NCI-H2171 (cell line): ENCODE results near the gene ZNF181.

ENCODE experiments used
- DNase-seq: peaks from one replicate; lab custom pipeline; 2025; lab: John Stamatoyannopoulos, UW

Gene ZNF181

DNA sequence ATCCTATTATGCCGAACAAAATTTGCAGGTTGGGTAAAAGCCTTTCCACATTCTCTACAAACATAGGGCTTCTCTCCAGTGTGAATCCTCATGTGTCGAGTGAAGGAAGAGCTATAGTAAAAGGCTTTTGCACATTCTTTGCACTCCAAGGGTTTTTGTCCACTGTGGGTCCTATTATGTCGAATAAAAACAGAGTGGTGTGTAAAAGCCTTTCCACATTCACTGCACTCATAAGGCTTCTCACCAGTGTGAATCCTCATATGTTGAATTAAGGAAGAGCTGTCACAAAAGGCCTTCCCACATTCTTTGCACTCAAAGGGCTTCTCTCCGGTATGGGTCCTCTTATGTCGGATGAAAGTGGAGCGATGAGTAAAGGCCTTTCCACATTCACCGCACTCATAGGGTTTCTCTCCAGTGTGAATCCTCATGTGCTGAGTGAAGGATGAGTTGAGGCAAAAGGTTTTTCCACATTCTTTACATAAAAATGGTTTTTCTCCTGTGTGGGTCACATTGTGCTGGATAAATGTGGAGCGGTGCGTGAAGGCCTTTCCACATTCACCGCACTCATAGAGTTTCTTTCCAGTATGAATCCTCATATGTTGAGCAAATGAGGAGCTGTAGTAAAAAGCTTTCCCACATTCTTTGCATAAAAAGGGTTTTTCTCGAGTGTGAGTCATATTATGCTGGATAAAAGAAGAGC is 25.3 kb downstream of the ZNF181 start:
- DNase-seq = no peak

DNA sequence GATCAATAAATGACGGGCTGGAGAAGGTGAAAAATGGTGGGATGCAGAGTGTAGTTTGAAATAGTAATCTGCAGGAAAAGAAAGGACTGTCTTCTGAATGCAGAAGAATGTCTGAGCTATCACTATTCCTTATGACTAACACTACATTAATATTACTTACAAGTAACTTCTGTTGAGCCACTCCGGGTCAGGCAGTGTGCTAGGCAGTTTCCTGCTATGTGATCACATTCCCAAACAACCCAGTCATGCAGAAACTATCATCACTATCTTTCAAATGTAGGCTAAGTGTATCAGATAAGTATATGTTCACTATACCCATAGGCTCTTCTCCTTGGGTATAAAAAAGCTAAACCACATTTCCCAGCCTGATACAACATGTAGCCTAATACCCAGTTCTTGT is 32.3 kb downstream of the ZNF181 start:
- no peak for DNase-seq

DNA sequence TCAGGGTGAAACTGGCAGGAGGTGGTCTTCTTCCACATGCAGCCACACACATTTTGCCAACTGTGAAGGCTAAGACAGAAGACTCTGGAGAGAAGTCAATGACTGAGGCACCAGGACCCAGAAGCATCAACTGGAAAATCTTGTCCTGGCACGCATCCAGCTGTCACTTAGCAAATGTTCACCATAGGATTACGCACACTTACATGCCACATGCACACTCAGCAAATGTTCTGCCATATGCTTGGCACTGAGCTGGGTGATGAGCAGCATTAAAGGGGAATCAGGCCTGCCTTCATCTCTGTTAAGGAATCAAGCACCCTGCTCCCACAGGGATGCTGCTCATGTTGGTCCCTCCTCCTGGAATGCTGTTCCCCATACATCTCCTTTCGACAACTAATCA is 33.9 kb downstream of the ZNF181 start:
- DNase-seq = peak; percentile 15

DNA sequence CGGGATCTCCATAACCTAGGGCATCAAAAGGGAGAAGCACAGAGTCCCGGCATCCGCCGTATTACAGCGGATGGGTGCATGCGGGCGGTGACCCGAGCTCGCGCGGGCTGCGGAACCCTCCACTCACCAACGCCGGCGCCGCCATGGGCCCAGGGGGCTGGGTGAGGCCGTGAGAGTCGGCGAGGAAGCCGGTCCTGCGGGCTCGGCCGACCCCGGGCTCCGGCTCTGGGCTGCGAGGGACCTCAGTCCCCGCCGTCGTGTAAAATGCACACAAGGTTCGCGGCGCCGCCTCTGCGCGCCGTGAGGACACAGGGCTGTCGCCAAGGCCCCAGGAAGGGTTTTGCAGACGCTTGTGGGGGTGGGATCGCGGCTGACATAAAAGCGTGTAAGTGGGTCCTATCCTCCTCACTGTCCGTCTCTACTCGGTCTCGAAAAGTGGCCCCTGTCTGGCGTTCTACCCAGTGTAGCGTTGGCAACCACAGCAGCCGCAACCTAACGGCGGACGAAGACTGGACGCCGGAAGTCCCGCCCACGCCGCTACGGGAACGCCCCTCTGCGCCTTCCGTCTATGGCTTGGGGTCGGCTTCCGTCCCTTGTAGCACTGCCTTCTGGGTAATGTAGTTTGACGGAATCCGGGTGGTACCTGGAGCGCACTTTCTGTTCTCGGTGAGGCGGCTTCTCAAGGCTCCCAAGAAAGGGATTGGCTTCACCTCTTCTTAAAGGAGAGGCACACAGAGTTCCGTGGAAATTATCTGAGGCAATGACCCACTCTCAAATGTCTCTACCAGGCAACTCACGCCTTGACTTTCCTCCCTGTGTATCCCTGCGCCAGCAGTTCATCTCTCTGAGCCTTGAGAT is 38.9 kb downstream of the ZNF181 start, which contains the start of gene ZNF599:
TSS of gene ZNF599 (minus strand) at position 519 of the 858 bp plus-strand sequence. CDS start at position 145, 374 bp downstream.
- DNase-seq = peak; percentile 91

DNA sequence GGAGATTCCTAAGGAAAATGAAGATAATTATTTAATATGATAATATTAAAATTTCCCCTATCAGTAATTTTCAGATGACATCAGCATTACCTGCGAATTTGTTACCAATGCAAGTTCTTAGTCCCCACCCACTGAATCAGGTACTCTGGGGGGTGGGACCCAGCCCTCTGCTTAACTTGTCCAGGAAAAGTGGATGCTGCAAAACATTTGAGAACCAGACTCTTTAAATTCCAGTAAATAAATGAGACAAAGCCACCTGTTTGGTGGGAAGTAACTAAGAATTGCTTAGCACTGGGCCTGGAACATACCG is 39.5 kb downstream of the ZNF181 start:
- no peak for DNase-seq

DNA sequence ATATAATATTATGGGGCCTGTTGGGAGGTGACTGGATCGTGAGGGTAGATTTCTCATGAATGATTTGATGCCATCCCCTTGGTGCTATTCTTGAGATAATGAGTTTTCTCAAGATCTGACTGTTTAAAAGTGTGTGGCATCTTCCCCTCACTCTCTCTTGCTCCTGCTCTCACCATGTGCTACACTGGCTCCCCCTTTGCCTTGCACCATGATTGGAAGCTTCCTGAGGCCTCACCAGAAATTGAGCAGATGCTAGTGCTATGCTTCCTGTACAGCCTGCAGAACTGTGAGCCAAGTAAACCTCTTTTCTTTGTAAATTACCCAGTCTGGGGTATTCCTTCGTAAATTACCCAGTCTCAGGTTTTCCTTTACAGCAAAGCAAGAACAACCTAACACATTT is 40.8 kb downstream of the ZNF181 start:
- DNase-seq = no peak

DNA sequence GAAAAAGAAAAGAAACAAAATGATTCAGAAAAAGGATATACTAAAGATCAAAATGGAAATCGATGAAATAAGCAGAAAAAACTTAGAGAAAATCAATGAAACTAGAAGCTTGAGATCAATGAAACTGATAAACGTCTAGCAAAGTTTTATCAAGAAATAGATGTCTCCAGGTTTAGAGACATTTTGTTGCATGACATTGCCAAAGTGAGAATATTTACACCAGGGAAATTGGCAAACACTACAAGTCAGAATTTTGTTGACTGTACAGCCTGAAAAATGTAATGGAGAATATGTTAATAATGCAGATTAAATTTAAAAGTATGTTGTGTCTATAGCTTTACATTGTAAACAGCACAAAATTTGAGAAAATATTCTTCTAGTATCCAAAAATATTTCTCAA is 44.3 kb downstream of the ZNF181 start:
- no peak for DNase-seq

DNA sequence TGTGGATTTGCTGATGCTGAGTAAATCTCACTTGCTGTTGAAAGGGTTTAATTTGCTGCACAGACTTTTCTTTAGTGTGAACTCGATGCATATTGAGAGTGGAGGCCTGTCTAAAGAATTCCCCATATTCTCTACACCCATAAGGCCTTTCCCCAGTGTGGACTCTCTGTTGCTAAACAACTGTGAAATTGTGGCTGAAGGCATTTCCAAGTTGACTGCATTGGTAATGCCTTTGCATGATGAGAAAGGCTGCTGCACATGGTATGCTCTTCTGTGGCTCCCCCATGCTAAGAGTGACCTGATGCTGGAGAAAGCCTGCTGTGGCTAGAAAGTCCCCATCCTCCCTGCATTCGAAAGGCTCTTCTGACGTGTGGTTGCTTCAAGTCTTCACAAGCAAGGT is 45.6 kb downstream of the ZNF181 start:
- no peak for DNase-seq

DNA sequence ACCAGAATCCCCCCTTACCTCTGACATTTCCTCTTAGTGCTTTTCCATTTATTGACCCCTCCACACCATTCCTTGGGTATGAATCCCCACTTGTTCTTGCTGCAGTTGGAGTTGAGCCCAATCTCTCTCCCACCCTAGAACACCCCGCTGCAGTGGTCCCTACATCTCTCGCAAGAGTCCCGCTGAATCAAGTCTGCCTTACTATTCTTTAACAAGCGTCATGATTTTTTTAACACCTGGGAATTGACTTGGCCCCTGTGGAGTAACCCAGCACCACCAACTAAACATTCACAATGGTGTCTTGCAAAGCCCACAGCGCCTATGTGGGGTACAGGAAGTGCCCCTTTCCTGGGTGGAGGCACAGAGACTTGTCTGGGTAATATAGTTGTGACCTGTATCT is 52.2 kb downstream of the ZNF181 start:
- no peak for DNase-seq

DNA sequence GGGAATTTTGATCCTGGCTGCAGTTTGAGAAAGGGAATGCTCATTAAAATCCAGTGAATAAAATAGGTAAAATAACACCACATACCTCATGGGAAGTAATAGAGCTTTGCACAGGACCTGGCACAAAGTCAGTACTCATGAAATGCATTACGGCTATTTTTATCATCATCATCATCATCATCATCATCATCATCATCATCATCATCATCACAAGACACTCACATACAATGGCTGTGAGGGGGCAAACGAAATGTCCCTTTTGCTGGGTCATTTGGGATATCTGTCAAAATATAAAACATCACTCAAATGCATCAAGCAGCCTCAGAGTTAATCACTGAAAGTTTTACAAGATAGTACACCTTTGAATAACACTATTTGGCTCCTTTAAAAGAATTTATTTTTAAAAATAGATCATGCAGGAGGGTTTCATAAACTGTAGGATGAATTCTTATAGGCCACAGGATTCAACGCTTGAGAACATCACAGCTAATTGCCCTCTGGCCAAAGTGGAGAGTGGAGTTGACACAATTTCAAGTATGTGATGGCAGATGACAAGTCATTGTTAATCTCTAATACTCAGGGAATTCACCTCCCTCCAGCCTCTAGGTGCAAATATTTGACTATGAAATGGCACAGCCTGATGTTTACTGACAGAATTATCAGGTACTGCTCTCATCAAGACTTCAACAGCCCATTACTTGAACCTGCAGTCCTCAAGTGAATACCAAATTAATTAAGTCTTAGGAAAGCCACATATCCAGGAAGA is 53.2 kb downstream of the ZNF181 start:
- no peak for DNase-seq

DNA sequence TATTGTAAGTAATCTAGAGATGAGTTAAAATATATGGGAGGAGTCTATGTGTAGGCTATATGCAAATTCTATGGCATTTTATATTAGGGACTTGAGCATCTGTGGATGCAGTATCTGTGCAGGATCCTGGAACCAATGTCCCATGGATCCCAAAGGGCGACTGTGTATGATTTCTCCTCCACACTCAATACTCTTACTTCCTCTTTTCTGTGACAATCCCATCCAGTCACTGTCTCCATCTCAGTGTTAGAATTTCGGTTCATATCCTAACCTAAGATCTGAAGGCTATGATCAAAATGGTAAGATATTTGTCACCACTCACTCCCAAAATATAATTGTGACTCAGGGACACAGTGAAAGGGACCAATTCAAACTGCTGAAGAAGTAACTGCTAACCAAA is 54.0 kb downstream of the ZNF181 start:
- no peak for DNase-seq

DNA sequence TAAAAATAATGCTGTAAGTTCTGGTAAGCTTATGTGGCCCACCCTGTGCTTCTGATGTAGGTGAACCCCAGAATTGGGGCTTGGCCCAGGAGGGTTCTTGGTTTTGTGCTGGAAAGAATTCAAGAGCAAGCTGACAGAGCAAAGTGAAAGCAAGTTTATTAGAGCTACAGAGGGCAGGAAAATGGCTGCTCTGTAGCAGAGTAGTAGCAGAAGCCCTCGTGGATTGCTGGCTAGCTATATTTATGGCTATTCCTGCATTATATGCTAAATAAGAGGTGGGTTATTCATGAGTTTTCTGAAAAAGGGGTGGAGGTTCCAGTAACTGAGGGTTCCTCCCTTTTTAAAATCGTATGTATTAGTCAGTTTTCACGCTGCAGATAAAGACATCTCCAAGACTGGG is 59.5 kb downstream of the ZNF181 start:
- no peak for DNase-seq

DNA sequence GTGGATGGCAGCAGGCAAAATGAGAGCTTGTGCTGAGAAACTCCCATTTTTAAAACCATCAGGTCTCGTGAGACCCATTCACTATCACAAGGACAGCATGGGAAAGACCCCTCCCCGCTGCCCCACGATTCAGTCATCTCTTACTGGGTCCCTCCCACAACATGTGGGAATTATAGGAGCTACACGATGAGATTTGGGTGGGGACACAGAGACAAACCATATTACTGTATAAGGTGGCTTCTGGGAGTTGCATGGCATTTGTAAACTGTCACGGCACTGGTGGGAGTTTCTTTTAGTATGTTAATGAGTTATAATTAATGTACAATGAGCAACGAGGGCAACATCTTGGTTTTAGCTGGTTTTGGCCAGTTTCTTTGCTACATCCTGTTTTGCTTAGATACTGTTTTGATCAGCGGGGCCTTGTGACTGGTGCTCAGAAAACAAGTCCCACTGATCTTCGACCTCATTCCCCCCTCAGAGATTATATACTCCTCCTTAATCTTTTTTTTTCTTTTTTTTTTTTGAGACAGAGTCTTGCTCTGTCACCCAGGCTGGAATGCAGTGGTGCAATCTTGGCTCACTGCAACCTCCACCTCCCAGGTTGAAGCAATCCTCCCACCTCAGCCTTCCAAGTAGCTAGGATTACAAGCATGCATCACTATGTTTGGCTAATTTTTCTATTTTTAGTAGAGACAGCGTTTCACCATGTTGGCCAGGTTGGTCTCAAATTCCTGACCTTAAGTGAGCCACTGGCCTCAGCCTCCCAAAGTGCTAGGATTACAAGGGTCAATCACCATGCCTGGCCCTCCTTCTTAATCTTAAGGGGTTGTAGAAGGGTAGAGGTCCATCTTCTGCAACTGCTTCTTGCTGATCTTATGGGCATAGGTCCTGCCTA is 60.3 kb downstream of the ZNF181 start:
- DNase-seq = no peak
